Testis (tissue), 2 donors: ENCODE measurements around the gene PXMP4.

Experiments
- CTCF ChIP-seq, 3 experiments: fragments of 450-650 bp in 2 of 3; fragments of 200-600 bp in 1 of 3; sonication (generic) in 1 of 3; IDR thresholded peaks; one replicate each; pipeline ENCODE4 v1.5.1; 2016 to 2019; ENCODE audit warnings: antibody characterized with exemption in 3 of 3, mild to moderate bottlenecking in 2 of 3, moderate library complexity in 1 of 3
- POLR2A ChIP-seq: fragments of 450-650 bp; IDR thresholded peaks from one replicate; pipeline ENCODE4 v1.6.1; 2017; ENCODE audit warnings: antibody characterized with exemption, mild to moderate bottlenecking, moderate library complexity

GRCh38 chr20:33710681-33711445 lies 9.2 kb downstream of the PXMP4 start:
- TF ChIP-seq CTCF (IDR thresholded peaks at IDR 0.05) (no peak), POLR2A (no peak)
